Measurements from ENCODE around the gene MYO3A. TPM values are rescaled to one million over a fixed set of nuclear protein-coding genes. Genes with fewer than 3 reads are reported as not detected.
"Not testable (repeated sequence)": the region's sequence is repeated elsewhere in the genome, so short reads cannot be mapped to it uniquely, and the experiment has no call there.

MYO3A gene
- total RNA-seq, 2 donors from 2014 or later, result under 0.01 to 0.49 TPM

GRCh38 chr10:26064106-26064505 lies 130.1 kb downstream of the MYO3A start:
- no peak overlapping the region for H3K27ac ChIP-seq
- DNase-seq (ENCODE audit: low spot score) (no peak), ATAC-seq (ENCODE audit: insufficient number of reproducible peaks, low FRiP score, low read depth) (no peak)
- no peak for TF ChIP-seq CTCF (IDR thresholded peaks at IDR 0.05)
- no peak overlapping the region for H3K4me3 ChIP-seq
- H3K9me3 ChIP-seq, result no peaks in the 10 kb centered on the region
- H3K4me1 ChIP-seq (ENCODE audit: control insufficient read depth in 1 of 2, low read depth in 2 of 2), result no peaks in the 10 kb centered on the region
- no peaks in the 10 kb centered on the region for H3K36me3 ChIP-seq
- no peaks in the 10 kb centered on the region for H3K27me3 ChIP-seq (replicated peaks; ENCODE audit: insufficient read depth)

GRCh38 chr10:26067680-26068079 lies 133.7 kb downstream of the MYO3A start:
- Histone ChIP-seq H3K4me1 (ENCODE audit: control insufficient read depth in 1 of 2, low read depth in 2 of 2) (no peaks in the 10 kb centered on the region), H3K9me3 (no peaks in the 10 kb centered on the region), H3K36me3 (no peaks in the 10 kb centered on the region), H3K27ac (no peak overlapping the region), H3K27me3 (replicated peaks; ENCODE audit: insufficient read depth) (no peaks in the 10 kb centered on the region), H3K4me3 (no peak overlapping the region)
- TF ChIP-seq CTCF (IDR thresholded peaks at IDR 0.05), result no peak
- ATAC-seq (ENCODE audit: insufficient number of reproducible peaks, low FRiP score, low read depth) (no peak), DNase-seq (ENCODE audit: low spot score) (no peak)

- ATAC-seq (ENCODE audit: insufficient number of reproducible peaks, low FRiP score, low read depth); H3K9me3 ChIP-seq; DNase-seq (ENCODE audit: low spot score); H3K4me1 ChIP-seq (ENCODE audit: control insufficient read depth in 1 of 2, low read depth in 2 of 2); H3K36me3 ChIP-seq; H3K4me3 ChIP-seq; H3K27ac ChIP-seq; H3K27me3 ChIP-seq (replicated peaks; ENCODE audit: insufficient read depth): not testable (repeated sequence)
Observed at GRCh38 chr10:26080971-26081370, 146.9 kb downstream of the MYO3A start.

GRCh38 chr10:26081459-26081858 lies 147.4 kb downstream of the MYO3A start:
- Histone ChIP-seq H3K4me1 (ENCODE audit: control insufficient read depth in 1 of 2, low read depth in 2 of 2) (no peaks in the 10 kb centered on the region), H3K27me3 (replicated peaks; ENCODE audit: insufficient read depth) (no peaks in the 10 kb centered on the region), H3K36me3 (no peaks in the 10 kb centered on the region), H3K27ac (no peak overlapping the region), H3K4me3 (no peak overlapping the region), H3K9me3 (no peaks in the 10 kb centered on the region)
- TF ChIP-seq CTCF (IDR thresholded peaks at IDR 0.05), result no peak
- ATAC-seq (ENCODE audit: insufficient number of reproducible peaks, low FRiP score, low read depth), result no peak
- DNase-seq (ENCODE audit: low spot score), result no peak

- Histone ChIP-seq H3K27ac (no peak overlapping the region), H3K36me3 (no peaks in the 10 kb centered on the region), H3K27me3 (replicated peaks; ENCODE audit: insufficient read depth) (no peaks in the 10 kb centered on the region), H3K4me3 (no peak overlapping the region), H3K4me1 (ENCODE audit: control insufficient read depth in 1 of 2, low read depth in 2 of 2) (no peaks in the 10 kb centered on the region), H3K9me3 (no peaks in the 10 kb centered on the region)
- TF ChIP-seq CTCF (IDR thresholded peaks at IDR 0.05), result no peak
- ATAC-seq (ENCODE audit: insufficient number of reproducible peaks, low FRiP score, low read depth), result no peak
- DNase-seq (ENCODE audit: low spot score), result no peak
Observed at GRCh38 chr10:26085549-26085948, 151.5 kb downstream of the MYO3A start.

- no peak for ATAC-seq (ENCODE audit: insufficient number of reproducible peaks, low FRiP score, low read depth)
Observed at GRCh38 chr10:26087666-26088065, 153.6 kb downstream of the MYO3A start.

More at GRCh38 chr10:26087666-26088065, 153.6 kb downstream of the MYO3A start:
- no peak overlapping the region for H3K4me3 ChIP-seq
- H3K27me3 ChIP-seq (replicated peaks; ENCODE audit: insufficient read depth), result no peaks in the 10 kb centered on the region
- H3K36me3 ChIP-seq, result no peaks in the 10 kb centered on the region
- no peak for TF ChIP-seq CTCF (IDR thresholded peaks at IDR 0.05)
- DNase-seq (ENCODE audit: low spot score), result no peak
- no peak overlapping the region for H3K27ac ChIP-seq
- H3K9me3 ChIP-seq, result no peaks in the 10 kb centered on the region
- no peaks in the 10 kb centered on the region for H3K4me1 ChIP-seq (ENCODE audit: control insufficient read depth in 1 of 2, low read depth in 2 of 2)

All from thoracic aorta (tissue), 2 donors.